Upper lobe of left lung (tissue), 6 donors: ENCODE data around the gene VAC14. TPM values are rescaled to one million over a fixed set of nuclear protein-coding genes. Genes with fewer than 3 reads are reported as not detected.

Source experiments
- ATAC-seq, 2 donors: fragments of 200-7000 bp; cut with Tn5 transposase; one replicate each; pipeline ENCODE4 v1.9.1; 2022; ENCODE audit warnings: mild to moderate bottlenecking in 2 of 2, moderate library complexity in 2 of 2; ENCODE audit not compliant: low FRiP score in 2 of 2
- DNase-seq, 2 donors: peaks; one replicate each; pipeline ENCODE4 v3.0.0-alpha.2; 2019 to 2020
- H3K27ac ChIP-seq, 4 donors: fragments of 200-600 bp; sonication (generic); one replicate each; pipeline ENCODE4 v1.5.1; 2016 to 2019
- H3K27me3 ChIP-seq, 4 donors: fragments of 200-600 bp; sonication (generic); one replicate each; pipeline ENCODE4 v1.5.1; 2017 to 2019
- H3K36me3 ChIP-seq, 4 donors: fragments of 200-600 bp; sonication (generic); one replicate each; pipeline ENCODE4 v1.5.1; 2016 to 2019
- H3K4me1 ChIP-seq, 4 donors: fragments of 200-600 bp; sonication (generic); one replicate each; pipeline ENCODE4 v1.5.1; 2018 to 2019
- H3K4me3 ChIP-seq, 4 donors: fragments of 200-600 bp; sonication (generic); one replicate each; pipeline ENCODE4 v1.5.1; 2017 to 2019; ENCODE audit warnings: mild to moderate bottlenecking in 2 of 4, moderate library complexity in 1 of 4
- H3K9me3 ChIP-seq, 4 donors: fragments of 200-600 bp; sonication (generic); one replicate each; pipeline ENCODE4 v1.5.1; 2018 to 2019
- EP300 ChIP-seq, 4 donors: sonication (generic); formaldehyde crosslinking; IDR thresholded peaks; one replicate each; pipeline ENCODE4 v1.5.1; 2017; ENCODE audit warnings: antibody characterized with exemption in 4 of 4, control low read depth in 2 of 4
- POLR2A ChIP-seq, 4 donors: fragments of 450-650 bp; IDR thresholded peaks; one replicate each; pipeline ENCODE4 v1.5.1; 2016 to 2017; ENCODE audit warnings: antibody characterized with exemption in 4 of 4, mild to moderate bottlenecking in 2 of 4
- POLR2AphosphoS5 ChIP-seq, 2 donors: sonication (generic); formaldehyde crosslinking; IDR thresholded peaks; one replicate each; pipeline ENCODE4 v1.5.1; 2017; ENCODE audit warnings: antibody characterized with exemption in 2 of 2
- WGBS, 2 donors: methylation state at CpG; one replicate each; pipeline ENCODE4 v1.1.5; 2017 to 2018; 5-methylcytosine and 5-hydroxymethylcytosine counted together
- total RNA-seq, 6 donors: library from RNA; depleted of rRNA in 4 of 6; stranded (reverse); fragments of >200 nt in 4 of 6; gene quantifications; one replicate each; pipeline versions ENCODE4 v1.1.0 to v1.2.1, GENCODE V29; 2016 to 2021
- TF ChIP-seq, protein P1 (sequence below), 6 experiments: fragments of 450-650 bp in 4 of 6; fragments of 200-600 bp in 2 of 6; sonication (generic) in 2 of 6; IDR thresholded peaks; one replicate each; pipeline ENCODE4 v1.5.1; 2016 to 2019; ENCODE audit warnings: antibody characterized with exemption in 6 of 6
- donor health status: DM: no; HTN: no; CAD: no; lungs with moderate emphysema.
- donor health status: DM: no; HTN: yes; CAD: no; lungs with severe emphysema.

Gene VAC14
- total RNA-seq, 6 donors from 2014 or later = 39.6 to 145 (median 57.4) TPM

DNA sequence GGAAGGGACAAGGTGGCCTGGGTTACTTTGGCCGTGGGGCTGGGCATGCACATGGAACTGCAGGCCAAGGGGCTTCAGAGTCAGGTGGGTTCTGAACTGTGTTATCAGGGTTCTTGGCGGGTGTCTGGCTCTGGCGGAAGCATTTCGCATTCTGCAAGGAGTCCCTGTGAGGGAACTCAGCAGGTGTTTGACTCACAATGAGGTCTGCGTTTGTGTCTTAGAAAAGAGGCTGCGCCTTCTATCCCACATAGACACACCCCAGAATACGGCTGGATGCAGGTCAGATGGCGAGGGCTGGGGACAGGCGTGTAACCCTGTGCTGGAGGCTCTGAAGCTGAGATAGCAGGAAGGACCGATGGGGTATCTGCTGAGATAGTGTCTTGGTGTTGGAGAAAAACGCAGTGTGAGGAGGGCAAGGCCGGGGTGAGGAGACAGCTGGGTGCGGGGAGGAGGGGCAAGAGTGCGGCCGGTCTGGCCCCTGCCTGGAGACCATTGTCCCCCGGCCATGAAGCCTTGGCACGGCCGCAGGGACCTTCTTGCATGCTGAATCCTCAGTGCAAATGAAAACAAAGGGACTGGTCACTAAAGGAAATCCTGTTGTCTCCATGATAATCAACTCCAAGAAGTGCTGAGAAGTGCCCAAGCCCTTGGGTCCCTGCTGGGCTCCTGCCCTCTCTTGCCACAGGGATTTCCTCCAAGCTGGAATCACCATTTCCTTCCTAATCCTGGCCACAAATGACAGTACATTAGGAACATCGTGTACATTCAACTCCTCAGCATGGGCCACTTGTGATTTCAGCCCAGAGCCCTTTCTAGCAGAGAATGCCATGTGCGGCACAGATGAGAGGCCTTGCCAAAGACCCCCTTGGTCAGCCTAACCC lies 92.4 kb downstream of the VAC14 start:
- peak overlapping the region; percentile 52 to 86 (median 70) for H3K27ac ChIP-seq
- no peaks in the 10 kb centered on the region for H3K27me3 ChIP-seq
- peaks cover 0 to 11% (median 0%) of the 10 kb centered on the region in 4 donors for H3K36me3 ChIP-seq
- DNase-seq = no peak
- H3K4me3 ChIP-seq = no peak overlapping the region
- H3K9me3 ChIP-seq = no peaks in the 10 kb centered on the region
- peaks cover 38 to 77% (median 53%) of the 10 kb centered on the region in 4 donors for H3K4me1 ChIP-seq
- 71 to 74% methylated on average over 20 of the region's 20 CpGs for WGBS, 2 donors
- TF ChIP-seq, protein P1, sequence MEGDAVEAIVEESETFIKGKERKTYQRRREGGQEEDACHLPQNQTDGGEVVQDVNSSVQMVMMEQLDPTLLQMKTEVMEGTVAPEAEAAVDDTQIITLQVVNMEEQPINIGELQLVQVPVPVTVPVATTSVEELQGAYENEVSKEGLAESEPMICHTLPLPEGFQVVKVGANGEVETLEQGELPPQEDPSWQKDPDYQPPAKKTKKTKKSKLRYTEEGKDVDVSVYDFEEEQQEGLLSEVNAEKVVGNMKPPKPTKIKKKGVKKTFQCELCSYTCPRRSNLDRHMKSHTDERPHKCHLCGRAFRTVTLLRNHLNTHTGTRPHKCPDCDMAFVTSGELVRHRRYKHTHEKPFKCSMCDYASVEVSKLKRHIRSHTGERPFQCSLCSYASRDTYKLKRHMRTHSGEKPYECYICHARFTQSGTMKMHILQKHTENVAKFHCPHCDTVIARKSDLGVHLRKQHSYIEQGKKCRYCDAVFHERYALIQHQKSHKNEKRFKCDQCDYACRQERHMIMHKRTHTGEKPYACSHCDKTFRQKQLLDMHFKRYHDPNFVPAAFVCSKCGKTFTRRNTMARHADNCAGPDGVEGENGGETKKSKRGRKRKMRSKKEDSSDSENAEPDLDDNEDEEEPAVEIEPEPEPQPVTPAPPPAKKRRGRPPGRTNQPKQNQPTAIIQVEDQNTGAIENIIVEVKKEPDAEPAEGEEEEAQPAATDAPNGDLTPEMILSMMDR (IDR thresholded peaks at IDR 0.05) = no peak
- TF ChIP-seq EP300 (IDR thresholded peaks at IDR 0.05) (peak in 2 of 4 donors; percentile 20 to 69), POLR2A (IDR thresholded peaks at IDR 0.05) (no peak), POLR2AphosphoS5 (IDR thresholded peaks at IDR 0.05) (peak; percentile 30 to 70)
- ATAC-seq = no peak

DNA sequence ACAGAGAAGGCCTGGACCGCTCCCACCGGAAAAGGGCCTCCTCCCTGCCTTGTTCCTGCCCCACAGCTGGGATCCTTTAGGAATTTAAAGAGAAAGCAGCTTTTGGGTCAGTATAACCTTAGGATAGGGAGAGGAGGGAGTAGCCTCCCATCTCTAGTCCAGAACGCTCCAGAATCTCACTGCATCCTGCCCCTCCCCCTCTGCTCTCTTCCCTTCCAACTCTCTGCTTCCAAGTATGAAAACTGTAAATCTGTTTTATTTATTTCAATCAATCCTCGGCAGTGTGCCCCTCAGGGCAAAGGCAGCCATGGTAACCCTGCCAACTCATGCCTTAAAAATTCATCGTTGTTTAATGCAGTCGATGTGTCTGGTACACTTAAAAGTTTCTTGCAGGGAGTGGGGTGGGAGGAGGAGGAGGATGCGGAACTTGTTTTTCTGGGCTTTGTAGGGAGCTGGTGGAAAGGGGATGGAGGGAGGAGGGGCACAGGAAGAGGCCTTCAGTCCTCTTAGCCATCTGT lies 94.0 kb downstream of the VAC14 start:
- no peak for TF ChIP-seq EP300 (IDR thresholded peaks at IDR 0.05)
- no peak for TF ChIP-seq POLR2AphosphoS5 (IDR thresholded peaks at IDR 0.05)
- TF ChIP-seq, protein P1 (IDR thresholded peaks at IDR 0.05) = no peak
- TF ChIP-seq POLR2A (IDR thresholded peaks at IDR 0.05) = no peak
- DNase-seq = no peak
- H3K4me3 ChIP-seq = no peak overlapping the region
- no peak for ATAC-seq
- 49% methylated on average over 7 of the region's 7 CpGs for WGBS, 2 donors
- no peaks in the 10 kb centered on the region for H3K9me3 ChIP-seq
- no peaks in the 10 kb centered on the region for H3K27me3 ChIP-seq
- peaks cover 0 to 11% (median 0%) of the 10 kb centered on the region in 4 donors for H3K36me3 ChIP-seq
- H3K27ac ChIP-seq = peak overlapping the region; percentile 10 to 86 (median 46)
- peaks cover 46 to 85% (median 65%) of the 10 kb centered on the region in 4 donors for H3K4me1 ChIP-seq

DNA sequence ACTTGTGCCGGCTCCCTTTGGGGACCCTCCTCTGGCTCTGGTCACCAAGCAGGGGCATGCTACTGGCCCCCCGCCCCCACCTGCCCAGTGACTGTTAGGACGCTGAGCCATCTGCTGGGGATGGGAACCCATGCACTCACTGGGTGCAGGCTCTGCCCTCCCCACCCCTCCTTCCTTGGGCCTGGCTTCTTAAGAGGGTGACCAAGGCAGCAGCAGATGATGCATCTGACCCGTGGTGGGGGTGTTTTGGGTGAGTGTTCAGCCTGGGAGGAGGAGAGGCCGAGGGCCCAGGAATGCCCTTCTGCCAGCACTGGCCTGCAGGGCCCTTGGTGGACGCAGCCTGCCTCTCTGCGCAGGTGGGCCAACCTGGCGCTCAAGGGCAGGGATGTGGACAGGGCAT lies 95.9 kb downstream of the VAC14 start:
- Histone ChIP-seq H3K4me1 (peaks cover 46 to 79% (median 66%) of the 10 kb centered on the region in 4 donors), H3K27ac (peak overlapping the region in 1 of 4 donors; percentile 86), H3K27me3 (no peaks in the 10 kb centered on the region), H3K36me3 (peaks cover 0 to 5% (median 0%) of the 10 kb centered on the region in 4 donors), H3K9me3 (no peaks in the 10 kb centered on the region), H3K4me3 (no peak overlapping the region)
- WGBS, 2 donors = 94% methylated on average over 8 of the region's 8 CpGs; no CpG with 5 or more reads in 1 of the 2 donors
- DNase-seq = no peak
- ATAC-seq = no peak
- TF ChIP-seq, protein P1 (IDR thresholded peaks at IDR 0.05) = no peak
- TF ChIP-seq POLR2A (IDR thresholded peaks at IDR 0.05) = no peak
- no peak for TF ChIP-seq POLR2AphosphoS5 (IDR thresholded peaks at IDR 0.05)
- no peak for TF ChIP-seq EP300 (IDR thresholded peaks at IDR 0.05)

DNA sequence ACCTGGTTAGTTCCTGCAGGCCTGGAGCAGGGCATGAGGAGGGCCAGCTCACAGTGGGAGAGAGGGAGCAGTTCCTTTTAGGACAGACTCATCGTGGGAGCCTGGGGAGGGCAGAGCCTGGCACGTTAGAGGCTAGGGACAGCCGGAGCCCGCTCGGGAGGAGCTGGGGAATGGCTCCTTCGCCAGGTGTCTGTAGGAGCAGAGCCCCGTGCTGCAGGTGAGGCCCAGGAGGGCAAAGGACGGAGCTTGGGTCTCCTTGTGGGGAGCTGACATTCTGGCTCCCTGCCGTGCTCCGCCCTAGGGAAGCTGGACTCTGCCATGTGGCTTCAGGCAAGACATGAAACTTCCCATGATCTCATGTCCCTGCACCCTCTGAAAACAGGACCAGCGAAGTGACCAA lies 96.4 kb downstream of the VAC14 start:
- Histone ChIP-seq H3K4me1 (peaks cover 42 to 75% (median 62%) of the 10 kb centered on the region in 4 donors), H3K27ac (peak overlapping the region in 3 of 4 donors; percentile 2 to 74 (median 63)), H3K9me3 (no peaks in the 10 kb centered on the region), H3K4me3 (no peak overlapping the region), H3K36me3 (peaks cover 0 to 5% (median 0%) of the 10 kb centered on the region in 4 donors), H3K27me3 (no peaks in the 10 kb centered on the region)
- TF ChIP-seq POLR2A (IDR thresholded peaks at IDR 0.05) (no peak), POLR2AphosphoS5 (IDR thresholded peaks at IDR 0.05) (no peak), EP300 (IDR thresholded peaks at IDR 0.05) (no peak)
- TF ChIP-seq, protein P1 (IDR thresholded peaks at IDR 0.05) = no peak
- DNase-seq = peak in 1 of 2 donors; percentile 54
- no peak for ATAC-seq
- WGBS, 2 donors = 86 to 87% methylated on average over 3 to 11 of the region's 11 CpGs
